SK-N-SH (cell line): Measurements from ENCODE around the gene ATP2A3. TPM values are rescaled to one million over a fixed set of nuclear protein-coding genes. Genes with fewer than 3 reads are reported as not detected.
A peak's percentile ranks its signal among the peaks of the same experiment; 100 is the strongest.

Source experiments
- CTCF ChIA-PET: fragments of 300-600, 350-600 bp; formaldehyde crosslinking; extraction: SDS; loops from one replicate; lab custom pipeline; 2021; lab: Yijun Ruan, JAX
- POLR2A ChIA-PET: fragments of 350-600 bp; sonication (Branson Sonifier 250); formaldehyde crosslinking; extraction: SDS; loops from one replicate; lab custom pipeline; 2020; ENCODE audit warnings: antibody characterized with exemption, inconsistent platforms; lab: Yijun Ruan, JAX
- DNase-seq: peaks from one replicate; pipeline ENCODE4 v3.0.0; 2012
- H2AFZ ChIP-seq: fragments of 200-600 bp; sonication (generic); 2 replicates; pipeline ENCODE4 v1.8.1; 2016; ENCODE audit warnings: antibody characterized with exemption, mild to moderate bottlenecking, low read depth
- H3F3A ChIP-seq: fragments of 200-600 bp; sonication (generic); replicated peaks from 2 replicates; pipeline ENCODE3; 2016; ENCODE audit warnings: antibody characterized with exemption, mild to moderate bottlenecking; ENCODE audit not compliant: insufficient read depth
- H3K27ac ChIP-seq, 2 experiments: fragments of 200-500 bp in 1 of 2; fragments of 200-600 bp in 1 of 2; sonication (Bioruptor generic) in 1 of 2; sonication (generic), shearing (Covaris generic) in 1 of 2; 2 replicates each; pipeline versions ENCODE4 v1.5.1 to v1.6.1; 2014 to 2016; ENCODE audit warnings: low read depth in 2 of 2, inconsistent platforms in 1 of 2, low read length in 1 of 2, mild to moderate bottlenecking in 1 of 2, mixed read lengths in 1 of 2
- H3K27me3 ChIP-seq: fragments of 200-600 bp; sonication (generic), shearing (Covaris generic); 2 replicates; pipeline ENCODE4 v1.6.1; 2016; ENCODE audit warnings: mixed run types; ENCODE audit not compliant: insufficient read depth
- H3K36me3 ChIP-seq, 2 experiments: fragments of 200-500 bp in 1 of 2; fragments of 200-600 bp in 1 of 2; sonication (Bioruptor generic) in 1 of 2; sonication (generic) in 1 of 2; replicated peaks in 1 of 2; 2 replicates each; pipeline versions ENCODE3 to v1.5.1; 2014 to 2016; ENCODE audit warnings: low read length in 1 of 2, mild to moderate bottlenecking in 1 of 2; ENCODE audit not compliant: insufficient read depth in 2 of 2, control insufficient read depth in 1 of 2
- H3K4me1 ChIP-seq, 2 experiments: fragments of 200-500 bp in 1 of 2; fragments of 200-600 bp in 1 of 2; sonication (Bioruptor generic) in 1 of 2; sonication (generic), shearing (Covaris generic) in 1 of 2; 2 replicates each; pipeline versions ENCODE4 v1.5.1 to v1.6.1; 2014 to 2016; ENCODE audit warnings: low read depth in 1 of 2, low read length in 1 of 2, mixed run types in 1 of 2; ENCODE audit not compliant: insufficient read depth in 2 of 2, control insufficient read depth in 1 of 2
- H3K4me2 ChIP-seq: fragments of 200-600 bp; sonication (generic), shearing (Covaris generic); 2 replicates; pipeline ENCODE4 v1.6.1; 2017; ENCODE audit warnings: mixed run types
- H3K4me3 ChIP-seq, 2 experiments: fragments of 200-500 bp in 1 of 2; fragments of 200-600 bp in 1 of 2; sonication (Bioruptor generic) in 1 of 2; sonication (generic), shearing (Covaris generic) in 1 of 2; 2 replicates each; pipeline versions ENCODE4 v1.5.1 to v1.8.1; 2014 to 2016; ENCODE audit warnings: low read depth in 2 of 2, inconsistent platforms in 1 of 2, low read length in 1 of 2, mild to moderate bottlenecking in 1 of 2, mixed read lengths in 1 of 2, moderate library complexity in 1 of 2
- H3K79me2 ChIP-seq: fragments of 200-600 bp; sonication (generic); 2 replicates; pipeline ENCODE4 v1.8.1; 2017; ENCODE audit warnings: mild to moderate bottlenecking; ENCODE audit not compliant: insufficient read depth
- H3K9ac ChIP-seq: fragments of 200-600 bp; sonication (generic); 2 replicates; pipeline ENCODE4 v1.6.1; 2017; ENCODE audit warnings: mixed run types
- H3K9me2 ChIP-seq: fragments of 200-600 bp; sonication (generic); 2 replicates; pipeline ENCODE4 v1.6.1; 2017; ENCODE audit warnings: mixed run types
- H3K9me3 ChIP-seq: fragments of 200-600 bp; sonication (generic); 2 replicates; pipeline ENCODE4 v1.6.1; 2017; ENCODE audit warnings: mixed run types, mild to moderate bottlenecking, moderate library complexity
- H4K20me1 ChIP-seq: fragments of 200-600 bp; sonication (generic); 2 replicates; pipeline ENCODE4 v1.6.1; 2017; ENCODE audit warnings: mild to moderate bottlenecking, mixed run types; ENCODE audit not compliant: insufficient read depth
- CHD2 ChIP-seq: fragments of 150-350 bp; IDR thresholded peaks from 2 replicates; pipeline ENCODE4 v1.6.1; 2018; ENCODE audit warnings: low read length; ENCODE audit not compliant: partially characterized antibody
- FOSL2 ChIP-seq: IDR thresholded peaks from 2 replicates; pipeline ENCODE4 v1.4.0; 2012; ENCODE audit warnings: low read depth, mild to moderate bottlenecking, moderate library complexity, borderline replicate concordance
- FOXJ3 ChIP-seq: sonication (generic); formaldehyde crosslinking; IDR thresholded peaks from 2 replicates; pipeline ENCODE4 v1.5.1; 2020; ENCODE audit warnings: mild to moderate bottlenecking, missing genetic modification reagents
- FOXM1 ChIP-seq: IDR thresholded peaks from 2 replicates; pipeline ENCODE4 v1.4.0; 2012; ENCODE audit warnings: low read depth, mild to moderate bottlenecking
- GABPA ChIP-seq: IDR thresholded peaks from 2 replicates; pipeline ENCODE4 v1.4.0; 2012; ENCODE audit warnings: low read depth, mild to moderate bottlenecking
- GATA2 ChIP-seq: sonication (generic); formaldehyde crosslinking; IDR thresholded peaks from 2 replicates; pipeline ENCODE4 v1.5.0; 2020; ENCODE audit warnings: mild to moderate bottlenecking, missing genetic modification reagents
- JUND ChIP-seq: IDR thresholded peaks from 2 replicates; pipeline ENCODE4 v1.4.0; 2012
- MEF2A ChIP-seq: IDR thresholded peaks from 2 replicates; pipeline ENCODE4 v1.4.0; 2012; ENCODE audit warnings: low read depth, borderline replicate concordance
- MXI1 ChIP-seq: IDR thresholded peaks from 2 replicates; pipeline ENCODE4 v1.6.1; 2012; ENCODE audit warnings: mild to moderate bottlenecking, low read depth, low read length, improper control_type of control experiment
- NFIC ChIP-seq: IDR thresholded peaks from 2 replicates; pipeline ENCODE4 v1.4.0; 2012; ENCODE audit warnings: borderline replicate concordance
- RAD21 ChIP-seq: IDR thresholded peaks from 2 replicates; pipeline ENCODE4 v1.6.1; 2012; ENCODE audit warnings: mild to moderate bottlenecking, low read length
- SMC3 ChIP-seq: IDR thresholded peaks from 2 replicates; pipeline ENCODE4 v1.6.1; 2012; ENCODE audit warnings: low read depth, low read length, improper control_type of control experiment
- ZBTB33 ChIP-seq: IDR thresholded peaks from 2 replicates; pipeline ENCODE4 v1.4.0; 2012; ENCODE audit warnings: low read depth, borderline replicate concordance
- WGBS: methylation state at CpG from one replicate; pipeline ENCODE4 v1.1.6; 2017; ENCODE audit warnings: low lambda C conversion rate; 5-methylcytosine and 5-hydroxymethylcytosine counted together
- polyA plus RNA-seq, 3 experiments: library from polyadenylated mRNA; depleted of rRNA; stranded (reverse); fragments of >200 nt; gene quantifications; 2 replicates each; pipeline ENCODE4 v1.2.3, GENCODE V29; 2012
- TF ChIP-seq, protein P1 (sequence below): IDR thresholded peaks from 2 replicates; pipeline ENCODE4 v1.4.0; 2012; ENCODE audit warnings: low read depth
- TF ChIP-seq, protein P2 (sequence below): fragments of 150-350 bp; IDR thresholded peaks from 2 replicates; pipeline ENCODE4 v1.6.1; 2017; ENCODE audit warnings: antibody characterized with exemption, low read length, low read depth, borderline replicate concordance
- TF ChIP-seq, protein P3 (sequence below): fragments of 200-600 bp; sonication (generic); IDR thresholded peaks from 2 replicates; pipeline ENCODE4 v1.6.1; 2017; ENCODE audit warnings: antibody characterized with exemption, mild to moderate bottlenecking, moderate library complexity

Gene ATP2A3
- polyA plus RNA-seq, 1 of the 3 experiments (the other 2 are of a cell fraction): 2.1 TPM

DNA sequence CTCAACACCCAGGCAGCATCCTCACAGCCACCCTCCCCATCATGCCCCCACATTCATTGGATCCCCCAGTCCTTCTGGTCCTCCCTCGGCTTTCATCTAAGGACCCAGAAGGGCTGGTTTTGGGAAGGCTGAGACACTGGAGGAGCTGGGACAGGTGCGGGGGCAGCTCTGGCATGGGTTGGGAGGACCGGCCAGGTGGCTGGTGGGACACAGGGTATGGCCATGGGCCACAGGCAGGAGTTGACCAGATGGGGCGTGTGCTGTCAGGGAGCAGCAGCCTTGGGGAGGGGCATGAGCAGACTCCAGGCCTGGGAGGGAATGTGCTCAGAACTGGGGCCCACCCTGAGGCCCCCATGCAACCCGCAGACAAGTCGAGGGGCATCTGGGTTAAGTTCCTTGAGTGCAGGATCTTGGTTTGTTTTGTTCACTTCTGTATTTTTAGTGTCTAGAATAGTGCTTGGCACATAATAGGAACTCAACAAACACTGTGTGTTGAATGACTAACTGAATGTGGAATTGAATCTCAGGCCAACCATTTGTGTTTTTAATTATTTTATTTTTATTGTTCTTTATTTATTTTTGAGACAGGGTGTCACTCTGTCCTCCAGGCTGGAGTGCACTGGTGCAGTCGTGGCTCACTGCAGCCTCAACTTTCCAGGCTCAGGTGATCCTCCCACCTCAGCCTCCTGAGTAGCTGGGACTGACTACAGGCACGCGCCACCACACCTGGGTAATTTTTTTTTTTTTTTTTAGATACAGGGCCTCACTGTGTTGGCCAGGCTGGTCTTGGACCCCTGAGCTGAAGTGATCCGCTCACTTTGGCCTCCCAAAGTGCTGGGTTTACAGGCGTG, 53.6 kb downstream of the ATP2A3 start (continued):
- no peak for TF ChIP-seq JUND
- TF ChIP-seq, protein P1, sequence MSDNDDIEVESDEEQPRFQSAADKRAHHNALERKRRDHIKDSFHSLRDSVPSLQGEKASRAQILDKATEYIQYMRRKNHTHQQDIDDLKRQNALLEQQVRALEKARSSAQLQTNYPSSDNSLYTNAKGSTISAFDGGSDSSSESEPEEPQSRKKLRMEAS: no peak

DNA sequence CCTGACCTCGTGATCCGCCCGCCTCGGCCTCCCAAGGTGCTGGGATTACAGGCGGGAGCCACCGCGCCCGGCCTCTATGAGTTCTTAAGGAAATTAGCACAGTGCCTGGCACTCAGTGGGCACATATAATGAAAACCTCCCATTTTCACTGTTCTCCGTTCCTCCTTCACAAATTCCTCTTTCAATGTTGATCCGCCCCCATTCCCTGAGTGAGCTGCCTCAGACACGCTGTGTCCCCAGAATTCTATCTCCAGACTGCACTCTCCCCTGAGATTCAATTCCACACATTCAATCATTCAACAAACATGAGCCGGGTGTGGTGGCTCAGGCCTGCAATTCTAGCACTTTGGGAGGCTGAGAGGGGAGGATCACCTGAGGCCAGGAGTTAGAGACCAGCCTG, 55.0 kb downstream of the ATP2A3 start:
- H3K9ac ChIP-seq: no peak overlapping the region
- no peak overlapping the region for H3K27ac ChIP-seq
- H3K9me3 ChIP-seq: no peaks in the 10 kb centered on the region
- H3F3A ChIP-seq: no peaks in the 10 kb centered on the region
- TF ChIP-seq GATA2 (CRISPR knock-in tag): no peak
- TF ChIP-seq, protein P2, sequence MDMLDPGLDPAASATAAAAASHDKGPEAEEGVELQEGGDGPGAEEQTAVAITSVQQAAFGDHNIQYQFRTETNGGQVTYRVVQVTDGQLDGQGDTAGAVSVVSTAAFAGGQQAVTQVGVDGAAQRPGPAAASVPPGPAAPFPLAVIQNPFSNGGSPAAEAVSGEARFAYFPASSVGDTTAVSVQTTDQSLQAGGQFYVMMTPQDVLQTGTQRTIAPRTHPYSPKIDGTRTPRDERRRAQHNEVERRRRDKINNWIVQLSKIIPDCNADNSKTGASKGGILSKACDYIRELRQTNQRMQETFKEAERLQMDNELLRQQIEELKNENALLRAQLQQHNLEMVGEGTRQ: no peak
- TF ChIP-seq MEF2A: no peak
- no peak for TF ChIP-seq CHD2
- TF ChIP-seq, protein P3, sequence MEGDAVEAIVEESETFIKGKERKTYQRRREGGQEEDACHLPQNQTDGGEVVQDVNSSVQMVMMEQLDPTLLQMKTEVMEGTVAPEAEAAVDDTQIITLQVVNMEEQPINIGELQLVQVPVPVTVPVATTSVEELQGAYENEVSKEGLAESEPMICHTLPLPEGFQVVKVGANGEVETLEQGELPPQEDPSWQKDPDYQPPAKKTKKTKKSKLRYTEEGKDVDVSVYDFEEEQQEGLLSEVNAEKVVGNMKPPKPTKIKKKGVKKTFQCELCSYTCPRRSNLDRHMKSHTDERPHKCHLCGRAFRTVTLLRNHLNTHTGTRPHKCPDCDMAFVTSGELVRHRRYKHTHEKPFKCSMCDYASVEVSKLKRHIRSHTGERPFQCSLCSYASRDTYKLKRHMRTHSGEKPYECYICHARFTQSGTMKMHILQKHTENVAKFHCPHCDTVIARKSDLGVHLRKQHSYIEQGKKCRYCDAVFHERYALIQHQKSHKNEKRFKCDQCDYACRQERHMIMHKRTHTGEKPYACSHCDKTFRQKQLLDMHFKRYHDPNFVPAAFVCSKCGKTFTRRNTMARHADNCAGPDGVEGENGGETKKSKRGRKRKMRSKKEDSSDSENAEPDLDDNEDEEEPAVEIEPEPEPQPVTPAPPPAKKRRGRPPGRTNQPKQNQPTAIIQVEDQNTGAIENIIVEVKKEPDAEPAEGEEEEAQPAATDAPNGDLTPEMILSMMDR: no peak
- TF ChIP-seq FOSL2: no peak
- H3K4me3 ChIP-seq: no peak overlapping the region
- no peak overlapping the region for H2AFZ ChIP-seq
- ChIA-PET POLR2A (no interaction called here), CTCF (no interaction called here)
- H3K36me3 ChIP-seq: no peaks in the 10 kb centered on the region
- no peaks in the 10 kb centered on the region for H3K79me2 ChIP-seq
- H4K20me1 ChIP-seq: no peaks in the 10 kb centered on the region
- DNase-seq: no peak
- no peaks in the 10 kb centered on the region for H3K27me3 ChIP-seq
- peaks cover 0 to 3% of the 10 kb centered on the region in 2 experiments; a peak in 1 of 4 replicates for H3K4me1 ChIP-seq
- no peaks in the 10 kb centered on the region for H3K9me2 ChIP-seq
- WGBS: 87% methylated on average over 12 of the region's 12 CpGs
- no peak overlapping the region for H3K4me2 ChIP-seq

- Histone ChIP-seq H3K9me2 (no peaks in the 10 kb centered on the region), H3K79me2 (no peaks in the 10 kb centered on the region), H3K9ac (no peak overlapping the region), H3K4me1 (no peaks in the 10 kb centered on the region), H3K9me3 (no peaks in the 10 kb centered on the region), H3K36me3 (no peaks in the 10 kb centered on the region), H4K20me1 (no peaks in the 10 kb centered on the region), H3K27me3 (no peaks in the 10 kb centered on the region), H2AFZ (no peak overlapping the region), H3K27ac (no peak overlapping the region), H3F3A (no peaks in the 10 kb centered on the region), H3K4me3 (no peak overlapping the region), H3K4me2 (no peak overlapping the region)
- TF ChIP-seq GATA2 (CRISPR knock-in tag) (no peak), NFIC (no peak), ZBTB33 (no peak), FOXM1 (no peak), RAD21 (peak; percentile 38; the same call in 1 of the 2 replicates), FOXJ3 (CRISPR knock-in tag) (no peak), GABPA (no peak), MXI1 (no peak), SMC3 (peak; percentile 23; the same call in 1 of the 2 replicates)
- TF ChIP-seq, protein P3: peak; percentile 35; the same call in 1 of the 2 replicates
- DNase-seq: no peak
- POLR2A ChIA-PET: no interaction called here
- CTCF ChIA-PET: interaction anchor here (0.9 to 1.3 kb wide), 6 partner anchors 11 to 167 kb away, joined by 3 to 5 read pairs (median 4); no protein-coding TSS in a partner anchor
- 64% methylated on average over 7 of the region's 11 CpGs for WGBS
These were observed 56.6 kb downstream of the ATP2A3 start for GRCh38 chr17:3907483-3908216.
